GM19238 (cell line): ENCODE measurements around the gene C16orf46.
A peak's percentile ranks its signal among the peaks of the same experiment; 100 is the strongest.
"Not testable (repeated sequence)": the region's sequence is repeated elsewhere in the genome, so short reads cannot be mapped to it uniquely, and the experiment has no call there.

Experiments used
- DNase-seq: peaks from one replicate; pipeline ENCODE4 v3.0.0; 2011; ENCODE audit warnings: low spot score; ENCODE audit not compliant: insufficient read length

C16orf46 gene, protein sequence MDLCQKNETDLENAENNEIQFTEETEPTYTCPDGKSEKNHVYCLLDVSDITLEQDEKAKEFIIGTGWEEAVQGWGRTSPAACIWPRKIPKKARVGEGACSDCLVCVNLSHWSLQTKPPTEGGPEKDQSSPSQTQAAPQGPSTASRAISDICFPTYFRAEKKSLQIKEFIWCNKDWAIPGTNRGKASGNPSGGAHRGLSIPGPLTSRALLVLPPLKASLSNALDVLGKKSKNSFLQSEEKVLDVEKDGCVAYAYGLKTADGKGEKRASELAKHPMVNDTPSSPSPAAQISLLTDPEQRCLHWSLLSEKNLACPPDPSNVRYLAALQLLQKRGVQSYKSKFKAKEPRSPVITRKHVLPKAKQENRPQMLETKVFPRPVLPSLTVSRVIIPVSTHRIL

DNA sequence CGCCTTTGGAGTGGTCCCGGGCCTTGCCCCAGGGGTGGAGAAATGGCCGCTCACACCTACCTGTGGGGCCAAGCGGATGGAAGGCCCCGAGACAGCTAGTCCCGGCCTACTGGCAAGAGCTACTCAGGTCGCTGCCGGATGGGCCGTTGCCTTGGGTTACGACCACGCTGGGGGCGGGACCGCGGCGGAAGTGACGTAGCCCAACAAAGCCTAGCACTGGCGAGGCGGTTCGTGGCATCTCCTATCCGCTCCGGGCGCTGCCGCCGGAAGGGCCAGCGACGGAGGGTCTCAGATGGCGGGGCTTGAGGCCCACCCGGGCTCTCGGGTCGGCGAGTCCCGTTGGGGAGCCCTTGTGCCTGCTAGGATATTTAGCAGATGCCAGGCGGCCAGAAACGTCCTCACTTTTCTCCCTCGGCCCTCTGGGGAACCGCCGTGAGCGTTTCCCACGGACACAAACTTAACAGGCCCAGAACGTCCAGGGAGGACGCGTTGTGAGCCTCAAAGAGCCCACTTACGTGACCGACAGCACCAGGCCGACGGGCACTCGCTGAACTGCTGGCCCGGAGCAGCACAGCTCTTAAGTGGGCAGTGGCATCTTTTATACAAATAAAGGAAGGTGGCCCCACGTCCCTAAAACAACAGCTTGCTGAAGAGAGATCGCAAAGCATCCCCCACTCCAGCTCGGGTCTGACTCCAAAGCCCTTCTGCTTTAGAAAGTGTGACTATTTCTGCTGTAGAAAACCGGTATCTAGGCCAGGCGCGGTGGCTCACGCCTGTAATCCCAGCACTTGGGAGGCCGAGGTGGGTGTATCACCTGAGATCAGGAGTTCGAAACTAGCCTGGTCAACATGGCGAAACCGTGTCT lies at the start of gene C16orf46:
C16orf46 (minus strand) TSS at position 163 of the 865 bp plus-strand sequence. CDS start 13,283 bp downstream, outside the sequence.
- DNase-seq = peak; percentile 95

DNA sequence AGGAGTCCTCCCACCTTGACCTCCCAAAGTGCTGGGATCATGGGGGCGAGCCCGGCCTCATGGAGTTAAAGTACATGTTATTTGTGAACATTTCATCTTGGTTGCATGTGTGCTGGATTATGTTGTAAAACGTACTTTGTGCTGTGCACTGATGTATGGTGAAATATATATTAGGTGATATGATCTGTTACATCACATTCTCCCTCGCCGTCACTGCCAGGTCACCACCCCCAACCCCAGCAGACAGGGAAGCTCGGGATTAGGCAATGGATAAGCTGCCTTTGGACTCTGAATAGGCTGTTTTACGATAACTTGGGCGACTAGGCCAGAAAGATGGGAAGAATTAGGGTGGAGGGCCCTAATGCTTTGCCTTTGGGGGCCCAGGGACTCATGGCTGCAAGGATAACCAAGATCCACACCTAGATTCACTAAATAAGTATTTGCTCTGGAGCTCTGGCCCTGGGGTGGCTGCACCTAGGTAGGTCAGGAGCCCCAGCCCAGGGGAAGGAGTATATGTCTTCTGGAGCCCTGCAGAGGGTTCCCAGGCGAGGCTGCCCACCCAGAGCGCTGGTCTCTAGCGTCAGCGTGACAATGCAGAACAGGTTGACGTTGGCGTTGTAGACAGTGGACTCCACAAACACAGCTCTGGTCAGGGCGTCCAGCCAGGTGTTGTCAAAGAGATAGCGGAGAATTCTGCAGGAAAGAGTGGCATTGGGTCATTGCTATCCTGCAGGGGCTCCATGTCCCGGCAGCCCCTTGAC lies 46.2 kb upstream of the C16orf46 start:
- no peak for DNase-seq

DNA sequence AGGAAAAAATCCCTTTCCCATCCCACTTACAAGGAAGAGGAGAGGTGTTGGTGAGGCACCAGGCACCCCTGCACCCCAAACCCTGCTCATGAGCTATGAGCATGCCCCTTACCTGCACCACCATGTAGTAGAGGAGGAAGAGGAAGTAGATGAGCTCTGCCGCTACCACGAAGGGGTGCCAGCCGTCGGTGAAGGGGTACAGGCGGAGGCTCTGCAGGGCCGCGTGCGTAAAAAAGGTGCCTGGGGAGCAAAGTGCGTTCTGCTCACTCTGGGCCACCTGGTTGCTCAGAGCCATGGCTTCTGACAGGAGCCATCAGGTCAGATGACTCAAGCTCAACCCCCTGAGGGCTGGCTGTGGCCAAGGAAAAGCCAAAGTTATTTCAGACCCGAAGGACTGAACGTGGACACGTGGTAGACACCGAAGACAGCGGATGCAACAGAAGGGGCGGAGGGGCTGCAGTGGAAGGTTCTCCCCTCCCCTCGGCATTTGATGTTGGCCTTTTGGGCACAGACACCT lies 44.5 kb upstream of the C16orf46 start:
- DNase-seq = no peak

DNA sequence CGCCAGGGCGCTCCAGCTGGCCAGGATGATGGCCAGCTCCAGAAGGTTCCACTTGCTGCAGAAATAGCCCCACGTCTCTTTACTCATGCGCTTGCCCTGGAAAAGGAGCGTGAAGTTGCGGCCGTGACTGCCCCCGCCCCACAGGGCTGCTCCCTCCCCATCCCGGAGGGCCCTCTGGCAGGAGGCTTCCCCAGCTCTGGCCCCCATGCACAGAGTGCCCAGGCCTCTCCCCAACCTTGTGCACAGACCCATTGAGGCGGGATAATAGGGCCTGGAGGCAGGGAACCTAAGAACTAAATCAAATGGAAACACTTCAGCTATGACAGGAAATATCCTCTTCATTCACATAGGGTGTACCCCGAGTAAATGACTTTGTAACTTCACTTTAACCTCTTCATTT lies 40.4 kb upstream of the C16orf46 start:
- DNase-seq = no peak

DNA sequence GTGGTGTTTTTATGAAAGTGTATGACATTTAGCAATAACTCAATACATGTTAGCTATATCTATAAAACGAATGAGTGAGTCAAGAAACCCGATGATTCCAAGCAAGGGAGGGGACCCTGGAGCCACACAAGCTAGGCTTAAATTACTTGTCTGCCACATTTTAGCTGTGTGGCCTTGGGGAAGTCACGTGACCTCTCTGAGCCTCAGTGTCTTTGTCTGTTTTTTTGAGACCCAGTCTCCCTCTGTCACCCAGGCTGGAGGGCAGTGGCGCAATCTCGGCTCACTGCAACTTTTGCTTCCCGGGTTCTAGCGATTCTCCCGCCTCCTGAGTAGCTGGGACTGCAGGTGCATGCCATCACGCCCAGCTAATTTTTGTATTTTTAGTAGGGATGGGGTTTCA lies 39.2 kb upstream of the C16orf46 start:
- DNase-seq = no peak

DNA sequence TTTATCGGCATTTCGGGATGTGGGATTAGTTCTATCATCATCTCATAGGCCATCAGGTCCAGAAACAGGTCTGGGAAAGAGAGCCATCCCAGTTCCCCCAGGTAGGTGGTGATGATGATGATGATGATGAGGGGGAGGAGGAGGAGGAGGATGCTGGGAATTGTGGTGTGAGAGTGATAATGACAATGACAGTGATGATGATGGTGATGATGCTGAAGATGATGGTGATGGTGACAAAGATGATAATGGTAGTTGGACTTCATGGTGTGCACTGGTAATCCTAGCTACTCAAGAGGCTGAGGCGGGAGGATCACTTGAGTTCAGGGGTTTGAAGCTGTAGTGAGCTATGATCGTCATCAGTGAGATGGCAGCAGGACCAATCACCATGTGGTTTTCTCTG lies 35.4 kb upstream of the C16orf46 start:
- no peak for DNase-seq

DNA sequence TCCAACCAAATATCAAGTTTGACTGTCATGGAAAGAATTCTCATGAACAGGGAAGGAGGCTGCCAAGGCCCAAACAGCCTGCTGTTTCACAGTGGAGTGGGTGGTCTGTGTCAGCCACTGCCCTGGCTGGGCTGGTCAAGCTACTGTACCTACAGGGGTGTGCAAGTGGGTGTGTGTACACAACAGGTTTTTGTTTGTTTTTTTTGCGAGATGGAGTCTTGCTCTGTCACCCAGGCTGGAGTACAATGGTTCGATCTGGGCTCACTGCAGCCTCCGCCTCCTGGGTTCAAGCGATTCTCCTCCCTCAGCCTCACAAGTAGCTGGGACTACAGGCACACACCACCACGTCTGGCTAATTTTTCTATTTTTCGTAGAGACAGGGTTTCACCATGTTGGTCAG lies 32.2 kb upstream of the C16orf46 start:
- DNase-seq = not testable (repeated sequence)

DNA sequence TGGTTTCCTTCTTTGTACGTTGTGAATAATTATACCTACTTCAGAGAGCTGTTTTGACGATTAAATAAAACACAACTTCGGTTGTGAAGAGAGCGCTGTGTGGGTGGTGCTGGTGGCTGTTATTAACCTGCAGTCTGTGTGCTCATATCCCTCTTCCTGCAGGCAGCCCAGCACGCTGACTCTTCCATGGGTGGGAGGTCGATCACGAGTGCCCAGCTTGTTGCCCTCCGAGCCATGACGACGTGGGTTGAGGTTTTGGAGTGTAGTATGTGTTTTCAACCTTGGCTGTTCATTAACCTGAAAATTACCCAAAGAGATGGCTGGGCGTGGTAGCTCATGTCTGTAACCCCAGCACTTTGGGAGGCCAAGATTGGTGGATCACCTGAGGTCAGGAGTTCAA lies 30.5 kb upstream of the C16orf46 start:
- DNase-seq = no peak

DNA sequence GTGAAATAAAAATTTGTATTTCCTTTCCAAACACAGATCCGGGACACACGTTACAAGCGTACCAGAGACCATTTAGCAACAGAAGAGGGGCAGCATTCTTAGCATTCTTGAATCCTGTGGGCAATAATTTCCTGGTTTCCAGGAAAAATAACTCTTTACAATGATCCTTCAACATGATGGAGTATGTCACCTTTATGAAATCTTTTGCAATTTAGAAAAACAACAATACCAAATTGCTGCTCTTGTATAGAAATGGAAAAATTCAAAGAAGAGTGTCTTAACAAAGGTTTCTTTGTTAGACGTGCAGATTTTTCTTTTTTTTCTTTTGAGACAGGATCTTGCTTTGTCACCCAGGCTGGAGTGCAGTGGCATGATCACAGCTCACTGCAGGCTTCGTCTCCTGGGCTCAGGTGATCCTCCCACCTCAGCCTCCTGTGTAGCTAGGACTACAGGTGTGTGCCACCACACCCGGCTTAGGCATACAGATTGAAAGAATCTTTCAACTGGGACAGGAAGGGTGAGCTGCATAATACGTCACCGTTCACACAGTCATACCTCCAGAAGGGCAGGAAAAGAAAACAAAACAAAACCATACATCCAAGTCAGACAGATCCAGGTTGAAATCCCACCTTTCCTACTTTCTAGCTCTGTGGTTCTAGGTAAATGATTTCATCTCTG lies 29.9 kb upstream of the C16orf46 start:
- no peak for DNase-seq

DNA sequence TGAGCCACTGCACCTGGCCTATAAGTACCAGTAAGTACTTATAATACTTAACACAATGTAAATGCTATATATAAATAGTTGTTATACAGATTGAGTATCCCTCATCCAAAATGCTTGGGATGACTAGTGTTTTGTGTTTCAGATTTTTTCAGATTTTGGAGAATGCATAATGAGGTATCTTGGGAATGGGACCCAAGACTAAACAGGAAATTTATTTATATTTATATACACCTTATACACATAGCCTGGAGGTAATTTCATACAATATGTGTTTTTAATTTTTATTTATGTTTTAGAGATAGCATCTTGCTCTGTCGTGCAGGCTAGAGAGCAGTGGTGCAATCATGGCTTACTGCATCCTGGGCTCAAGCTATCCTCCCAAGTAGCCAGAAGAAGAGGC lies 28.9 kb upstream of the C16orf46 start:
- DNase-seq = no peak

DNA sequence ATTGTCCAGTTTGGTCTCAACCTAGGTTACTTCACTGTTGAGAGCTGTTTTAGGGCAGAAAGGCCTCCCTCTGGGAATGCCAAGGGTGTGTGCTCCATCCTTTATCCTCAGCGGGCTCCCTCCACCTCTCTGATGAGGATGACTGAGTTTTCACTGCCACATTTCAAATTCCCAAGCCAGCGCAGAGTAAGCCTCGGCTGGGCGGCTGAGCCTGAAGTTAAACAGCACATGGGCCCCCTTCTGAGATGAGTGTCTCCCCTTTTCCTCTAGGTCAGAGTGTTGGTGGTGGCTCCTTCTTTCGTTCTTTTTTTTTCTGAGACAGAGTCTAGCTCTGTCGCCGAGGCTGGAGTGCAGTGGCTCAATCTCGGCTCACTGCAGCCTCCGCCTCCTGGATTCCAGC lies 24.7 kb upstream of the C16orf46 start:
- no peak for DNase-seq

DNA sequence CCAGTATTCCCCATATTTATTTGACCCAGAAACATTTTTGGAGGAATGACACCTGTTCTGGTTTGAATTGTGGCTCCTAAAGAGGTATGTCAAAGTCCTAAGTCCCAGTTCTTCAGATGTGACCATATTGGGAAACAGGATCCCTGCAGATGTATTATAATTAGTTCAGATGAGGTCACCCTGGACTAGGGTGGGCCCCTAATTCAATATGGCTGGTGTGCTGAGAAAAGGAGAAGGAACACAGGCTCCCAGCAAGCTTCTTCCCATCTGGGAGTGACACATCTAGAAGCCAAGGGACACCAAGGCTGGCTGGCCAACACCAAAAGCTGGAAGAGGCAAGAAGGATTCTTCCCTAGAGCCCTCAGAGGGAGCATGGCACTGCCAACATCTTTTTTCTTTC lies 22.9 kb upstream of the C16orf46 start:
- no peak for DNase-seq

DNA sequence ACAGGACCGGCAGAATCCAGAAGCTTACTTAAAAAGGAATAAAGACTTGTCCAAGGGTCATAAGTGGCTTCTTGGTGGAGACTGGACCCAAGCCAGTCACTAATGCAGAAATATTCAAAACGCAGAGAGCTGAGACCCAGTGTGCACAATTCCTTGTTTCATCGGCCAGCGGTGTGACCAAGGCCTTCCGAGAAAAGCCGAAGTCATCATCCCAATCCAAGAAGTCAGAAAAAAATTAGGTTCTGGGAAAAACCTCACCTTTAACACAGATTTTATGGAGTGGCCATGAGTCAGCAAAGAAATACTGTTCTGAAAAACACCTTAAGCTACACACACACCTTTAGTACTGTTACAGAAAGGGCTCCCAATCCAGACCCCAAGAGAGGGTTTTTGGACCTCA lies 20.2 kb upstream of the C16orf46 start:
- no peak for DNase-seq

DNA sequence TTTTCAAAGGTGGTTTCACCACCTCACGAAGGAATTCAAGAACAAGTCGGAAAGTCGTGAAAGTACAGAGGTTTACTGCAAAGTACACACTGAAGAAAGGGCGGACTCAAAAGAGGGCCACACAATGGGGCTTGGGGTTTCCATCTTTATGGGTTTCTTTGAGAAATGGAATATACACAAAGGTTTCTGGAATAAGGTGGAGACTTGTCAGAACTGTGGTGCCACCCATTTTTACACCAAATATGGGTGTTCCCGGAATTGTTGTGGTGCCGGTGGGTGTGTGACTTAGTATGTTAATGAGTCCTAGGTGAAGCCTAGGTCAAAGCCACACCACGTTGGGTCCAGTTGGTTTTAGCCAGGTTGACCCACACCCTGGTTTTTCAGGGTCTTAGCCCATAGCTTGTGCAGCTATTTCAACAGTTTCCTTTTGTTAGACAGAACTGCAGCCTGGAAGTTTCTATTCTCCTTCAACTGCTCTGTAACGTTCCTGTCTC lies 19.7 kb upstream of the C16orf46 start:
- DNase-seq = no peak

DNA sequence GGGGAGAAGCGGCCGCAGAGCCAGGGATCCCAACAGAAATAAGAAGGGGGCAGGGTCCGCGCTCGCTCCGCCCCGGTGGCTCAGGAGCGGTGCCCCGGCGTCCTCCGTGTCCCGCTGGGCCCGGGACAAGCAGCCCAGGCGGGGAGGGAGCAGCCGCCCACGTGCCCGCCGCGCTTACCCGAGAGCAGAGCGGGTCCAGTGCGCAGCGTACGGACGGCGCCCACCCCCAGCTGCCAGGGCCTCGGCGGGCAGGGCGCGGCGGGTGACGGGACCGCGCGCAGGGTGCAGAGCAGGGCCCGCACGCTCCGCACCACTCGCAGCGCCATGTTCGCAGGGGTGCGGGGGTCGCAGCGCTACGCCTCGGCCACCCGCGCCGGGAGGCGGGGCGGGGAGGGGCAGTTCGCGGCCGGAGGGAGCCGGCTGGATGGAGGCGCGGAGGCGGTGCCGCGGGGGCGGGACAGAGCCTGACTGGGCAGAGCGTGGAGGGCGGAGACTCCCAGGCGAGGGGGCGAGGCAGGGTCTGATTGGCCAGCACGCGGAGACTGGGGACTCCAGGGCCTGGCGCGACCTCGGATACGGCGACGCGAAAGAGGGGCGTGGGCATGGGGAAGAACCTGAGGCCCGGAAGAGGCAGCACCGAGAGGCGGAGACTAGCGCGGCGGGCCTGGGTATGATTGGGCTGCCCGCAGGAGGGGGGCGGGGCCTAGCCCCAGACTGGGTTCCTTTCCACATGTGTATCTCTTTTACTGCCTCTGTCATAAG lies 19.1 kb upstream of the C16orf46 start, which contains the start of gene GCSH:
GCSH (minus strand) TSS at position 443 of the 762 bp plus-strand sequence; CDS start at position 326, 117 bp downstream.
- DNase-seq = peak; percentile 97

DNA sequence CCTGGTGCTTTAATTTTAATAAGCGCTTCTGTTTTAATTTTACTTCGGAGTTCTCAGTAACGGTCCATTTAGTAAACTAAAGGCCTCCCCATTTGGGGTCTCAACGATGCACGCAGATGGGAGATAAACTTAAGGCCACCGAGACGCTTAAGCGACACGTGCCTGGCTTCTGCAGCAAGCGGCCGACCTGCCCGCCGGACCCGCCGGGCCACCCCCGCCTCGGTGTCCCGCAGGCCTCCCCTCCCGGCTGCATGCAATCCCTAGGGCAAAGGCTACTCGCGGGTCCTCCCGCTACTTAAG lies 18.6 kb upstream of the C16orf46 start:
- no peak for DNase-seq

DNA sequence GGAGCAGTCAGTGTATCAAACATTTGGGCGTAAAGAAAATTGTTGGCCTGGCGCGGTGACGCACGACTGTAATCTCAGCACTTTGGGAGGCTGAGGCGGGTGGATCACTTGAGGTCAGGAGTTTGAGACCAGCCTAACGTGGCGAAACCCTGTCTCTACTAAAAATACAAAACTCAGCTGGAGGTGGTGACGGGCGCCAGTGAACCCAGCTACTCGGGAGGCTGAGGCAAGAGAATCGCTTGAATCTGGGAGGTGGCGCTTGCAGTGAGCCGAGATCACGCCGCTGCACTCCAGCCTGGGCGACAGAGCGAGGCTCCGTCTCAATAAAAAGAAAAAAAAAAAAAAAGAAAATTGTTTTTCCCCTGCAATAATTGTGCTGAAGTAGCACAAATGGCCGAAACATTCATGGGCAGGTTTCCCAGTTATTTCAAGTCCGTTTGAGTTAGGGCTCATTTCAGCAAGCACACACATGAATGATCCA lies 17.8 kb upstream of the C16orf46 start:
- no peak for DNase-seq

DNA sequence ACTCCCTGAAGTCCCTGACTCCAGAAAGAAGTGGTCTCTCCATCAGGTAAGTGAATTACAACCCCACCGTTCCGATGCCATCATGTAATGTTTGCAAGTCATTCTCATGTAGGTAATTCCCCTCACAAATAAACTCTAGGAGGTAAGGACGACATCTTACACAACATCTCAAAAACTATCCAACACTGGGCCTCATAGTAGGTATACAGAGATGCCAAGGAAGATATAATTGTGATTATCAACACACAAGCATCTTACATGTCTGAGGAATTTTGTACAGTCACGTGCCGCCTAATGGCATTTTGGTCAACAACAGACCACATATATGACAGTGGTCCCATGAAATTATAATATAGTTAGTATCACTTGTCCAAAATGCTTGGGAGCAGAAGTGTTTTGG lies 11.8 kb upstream of the C16orf46 start:
- DNase-seq = no peak

DNA sequence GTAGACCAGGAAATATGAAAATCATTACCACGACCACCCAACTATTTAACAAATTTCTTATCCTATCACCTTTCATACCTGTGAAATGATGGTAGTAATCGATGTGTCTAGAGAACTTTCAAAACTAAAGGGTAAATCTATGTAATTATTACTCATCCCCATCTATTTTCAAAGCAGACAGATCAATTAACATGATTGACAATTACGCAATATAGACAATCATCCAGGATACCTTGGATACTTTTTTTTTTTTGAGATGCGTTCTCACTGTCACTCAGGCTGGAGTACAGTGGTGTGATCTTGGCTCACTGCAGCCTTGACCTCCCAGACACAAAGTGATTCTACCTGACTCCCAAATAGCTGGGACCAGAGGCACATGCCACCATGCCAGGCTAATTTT lies 4.0 kb upstream of the C16orf46 start:
- DNase-seq = no peak

DNA sequence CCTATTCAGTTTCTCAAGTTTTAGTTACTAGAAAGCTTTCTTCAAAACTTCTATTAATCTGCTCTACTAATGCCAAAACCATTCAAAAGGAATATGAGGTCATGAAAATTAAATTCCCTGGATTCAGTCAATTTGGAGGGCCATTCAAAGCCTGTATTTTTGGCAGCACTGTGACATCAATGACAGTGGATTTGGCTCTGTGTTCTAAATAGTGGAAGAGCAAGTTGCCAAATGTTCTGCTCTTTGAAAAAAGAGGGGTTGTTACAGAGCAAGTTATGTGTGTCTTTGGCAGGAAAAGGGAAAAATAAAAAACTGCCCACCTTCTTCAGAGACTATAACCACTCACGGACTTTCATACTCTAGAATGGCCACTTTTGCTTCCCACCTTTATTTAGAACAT lies 3.2 kb upstream of the C16orf46 start:
- DNase-seq = no peak
